ENCODE measurements around the gene CALU. TPM values are rescaled to one million over a fixed set of nuclear protein-coding genes. Genes with fewer than 3 reads are reported as not detected.

The CALU gene
- total RNA-seq, 1 experiment from 2014 or later = 168 TPM

DNA sequence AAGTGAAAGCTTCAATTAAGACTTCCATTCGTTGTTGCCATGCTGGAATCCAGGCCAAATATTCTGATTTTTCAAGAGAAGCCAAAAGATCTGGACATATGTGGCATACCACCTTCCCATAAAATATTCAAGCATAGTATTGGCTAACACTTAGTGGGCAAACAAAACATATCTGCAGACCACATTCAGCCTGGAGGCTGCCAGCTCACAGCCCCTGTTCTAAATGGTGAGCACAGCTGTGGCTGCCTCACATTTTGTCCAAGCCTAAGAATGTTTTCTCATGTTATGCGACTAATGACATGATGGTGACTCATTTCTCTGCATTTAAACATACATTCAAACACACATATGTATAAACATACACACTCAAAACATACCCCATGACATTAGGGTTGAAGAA lies 10.6 kb upstream of the CALU start:
- TF ChIP-seq, protein P1, sequence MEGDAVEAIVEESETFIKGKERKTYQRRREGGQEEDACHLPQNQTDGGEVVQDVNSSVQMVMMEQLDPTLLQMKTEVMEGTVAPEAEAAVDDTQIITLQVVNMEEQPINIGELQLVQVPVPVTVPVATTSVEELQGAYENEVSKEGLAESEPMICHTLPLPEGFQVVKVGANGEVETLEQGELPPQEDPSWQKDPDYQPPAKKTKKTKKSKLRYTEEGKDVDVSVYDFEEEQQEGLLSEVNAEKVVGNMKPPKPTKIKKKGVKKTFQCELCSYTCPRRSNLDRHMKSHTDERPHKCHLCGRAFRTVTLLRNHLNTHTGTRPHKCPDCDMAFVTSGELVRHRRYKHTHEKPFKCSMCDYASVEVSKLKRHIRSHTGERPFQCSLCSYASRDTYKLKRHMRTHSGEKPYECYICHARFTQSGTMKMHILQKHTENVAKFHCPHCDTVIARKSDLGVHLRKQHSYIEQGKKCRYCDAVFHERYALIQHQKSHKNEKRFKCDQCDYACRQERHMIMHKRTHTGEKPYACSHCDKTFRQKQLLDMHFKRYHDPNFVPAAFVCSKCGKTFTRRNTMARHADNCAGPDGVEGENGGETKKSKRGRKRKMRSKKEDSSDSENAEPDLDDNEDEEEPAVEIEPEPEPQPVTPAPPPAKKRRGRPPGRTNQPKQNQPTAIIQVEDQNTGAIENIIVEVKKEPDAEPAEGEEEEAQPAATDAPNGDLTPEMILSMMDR (conservative IDR thresholded peaks at IDR 0.05) = no peak
- Histone ChIP-seq H2BK5ac (ENCODE audit: insufficient read length, low read length) (no peak overlapping the region), H2BK12ac (ENCODE audit: insufficient read length, low read depth, low read length) (no peak overlapping the region), H2AFZ (ENCODE audit: low read length) (no peak overlapping the region), H4K8ac (replicated peaks; ENCODE audit: insufficient read length, low read depth, low read length) (no peak overlapping the region), H4K20me1 (ENCODE audit: control insufficient read depth, insufficient read depth, insufficient read length) (no peaks in the 10 kb centered on the region), H3K4me1 (ENCODE audit: insufficient read depth, low read length) (no peaks in the 10 kb centered on the region), H3K23me2 (ENCODE audit: insufficient read length, low read depth, low read length, poor library complexity, severe bottlenecking) (no peaks in the 10 kb centered on the region), H3K27ac (ENCODE audit: insufficient read length, low read depth, low read length) (no peak overlapping the region), H2BK15ac (ENCODE audit: low read depth, low read length) (no peak overlapping the region), H3K27me3 (ENCODE audit: insufficient read depth, low read length) (no peaks in the 10 kb centered on the region), H3K4me2 (ENCODE audit: insufficient read depth, insufficient read length, low read length) (no peak overlapping the region), H3K56ac (ENCODE audit: insufficient read length, low read depth, low read length) (no peak overlapping the region), H3K23ac (ENCODE audit: insufficient read length, low read depth, low read length) (no peak overlapping the region), H4K91ac (ENCODE audit: insufficient read length, low read depth, low read length) (no peak overlapping the region), H4K5ac (ENCODE audit: insufficient read length, low read depth, low read length) (no peak overlapping the region), H2BK20ac (ENCODE audit: low read depth, low read length, poor library complexity, severe bottlenecking) (no peak overlapping the region), H3K79me1 (ENCODE audit: insufficient read depth, low read depth, low read length, poor library complexity, severe bottlenecking) (no peaks in the 10 kb centered on the region), H3K9ac (ENCODE audit: extremely low read depth, insufficient read length, low read length) (no peak overlapping the region), H3T11ph (ENCODE audit: low read length) (no peak overlapping the region), H3K4ac (ENCODE audit: low read depth, low read length) (no peak overlapping the region), H3K9me3 (ENCODE audit: control insufficient read depth, low read depth, low read length) (no peaks in the 10 kb centered on the region), H3K18ac (ENCODE audit: insufficient read length, low read depth, low read length) (no peak overlapping the region), H3K14ac (ENCODE audit: insufficient read depth, low read length) (no peak overlapping the region), H2BK120ac (ENCODE audit: low read depth, low read length, poor library complexity, severe bottlenecking) (no peak overlapping the region), H2AK5ac (ENCODE audit: insufficient read length, low read length) (no peak overlapping the region), H3K79me2 (ENCODE audit: insufficient read depth, low read length) (no peaks in the 10 kb centered on the region)
- Mint-ChIP-seq H3K27me3 (ENCODE audit: low read depth) (peaks cover 2% of the 10 kb centered on the region), H3K27ac (no peak overlapping the region), H3K4me3 (no peak overlapping the region), H3K9me3 (no peaks in the 10 kb centered on the region), H3K36me3 (ENCODE audit: insufficient read depth in 1 of 3, low read depth in 3 of 3) (no peaks in the 10 kb centered on the region), H3K4me1 (peaks cover 5 to 13% of the 10 kb centered on the region in 2 experiments; a peak in 3 of 4 replicates)
- DNase-seq = no peak
- WGBS (ENCODE audit: extremely low coverage, insufficient read length, low lambda C conversion rate) = no CpG with 5 or more reads among the region's 2 CpGs

Data from H9 (cell line).